HG02642 (cell line): ENCODE measurements around the gene TAAR5.
"Not testable (repeated sequence)": the region's sequence is repeated elsewhere in the genome, so short reads cannot be mapped to it uniquely, and the experiment has no call there.

Source experiments
- ATAC-seq: cut with Tn5 transposase; IDR thresholded peaks from one replicate; pipeline ENCODE4 v1.9.1; 2021; ENCODE audit warnings: mild to moderate bottlenecking; ENCODE audit not compliant: unreplicated experiment, poor library complexity

TAAR5 gene

DNA sequence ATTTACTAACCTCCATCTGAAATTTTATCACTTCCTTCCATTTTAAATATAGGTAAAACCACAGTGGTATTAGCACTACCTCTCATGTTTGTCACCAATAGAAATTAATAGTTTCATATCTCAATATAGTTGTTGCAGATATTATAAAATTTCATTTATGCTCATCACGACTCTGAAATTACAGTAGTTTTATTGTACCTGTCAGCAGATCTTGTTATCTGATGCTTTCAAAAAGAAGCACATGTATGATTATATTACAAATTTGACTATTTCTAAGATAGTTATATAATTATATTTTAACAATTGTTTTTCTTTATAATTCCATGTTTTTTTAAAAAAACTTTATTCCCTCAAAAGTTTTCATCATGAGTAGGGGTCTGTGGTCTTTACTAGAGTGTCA is 4.8 kb downstream of the TAAR5 start:
- ATAC-seq, result no peak

DNA sequence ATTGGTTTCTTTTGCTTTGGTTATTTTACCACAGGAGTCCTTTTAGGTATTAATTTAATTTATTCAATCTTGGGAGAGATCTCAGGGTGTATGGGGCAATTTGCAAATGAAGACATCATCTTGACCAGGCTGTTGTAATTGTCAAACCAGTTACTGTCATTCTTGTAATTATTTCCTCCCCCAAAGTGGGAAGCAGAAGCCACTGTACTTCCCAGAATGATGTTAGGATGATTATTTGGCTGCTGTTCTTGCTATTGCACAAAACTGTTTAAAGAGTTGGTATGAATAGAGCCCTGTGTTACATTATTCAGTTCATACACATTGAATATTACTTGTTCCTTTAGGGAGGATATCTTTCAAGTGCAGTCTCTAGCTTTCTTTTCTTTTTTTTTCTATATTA is 17.8 kb downstream of the TAAR5 start:
- ATAC-seq, result no peak

DNA sequence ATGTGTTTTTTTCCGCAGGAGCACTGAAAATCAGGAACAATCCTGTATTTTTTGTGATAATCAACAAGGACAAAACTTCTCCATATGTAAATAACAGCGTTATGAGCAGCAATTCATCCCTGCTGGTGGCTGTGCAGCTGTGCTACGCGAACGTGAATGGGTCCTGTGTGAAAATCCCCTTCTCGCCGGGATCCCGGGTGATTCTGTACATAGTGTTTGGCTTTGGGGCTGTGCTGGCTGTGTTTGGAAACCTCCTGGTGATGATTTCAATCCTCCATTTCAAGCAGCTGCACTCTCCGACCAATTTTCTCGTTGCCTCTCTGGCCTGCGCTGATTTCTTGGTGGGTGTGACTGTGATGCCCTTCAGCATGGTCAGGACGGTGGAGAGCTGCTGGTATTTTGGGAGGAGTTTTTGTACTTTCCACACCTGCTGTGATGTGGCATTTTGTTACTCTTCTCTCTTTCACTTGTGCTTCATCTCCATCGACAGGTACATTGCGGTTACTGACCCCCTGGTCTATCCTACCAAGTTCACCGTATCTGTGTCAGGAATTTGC is 19.2 kb downstream of the TAAR5 start, which contains the start of gene TAAR6:
Gene TAAR6, plus strand, starts transcription at position 102 of the 557 bp plus-strand sequence. Its CDS starts 0 bp downstream, at position 102.
- ATAC-seq, result no peak

DNA sequence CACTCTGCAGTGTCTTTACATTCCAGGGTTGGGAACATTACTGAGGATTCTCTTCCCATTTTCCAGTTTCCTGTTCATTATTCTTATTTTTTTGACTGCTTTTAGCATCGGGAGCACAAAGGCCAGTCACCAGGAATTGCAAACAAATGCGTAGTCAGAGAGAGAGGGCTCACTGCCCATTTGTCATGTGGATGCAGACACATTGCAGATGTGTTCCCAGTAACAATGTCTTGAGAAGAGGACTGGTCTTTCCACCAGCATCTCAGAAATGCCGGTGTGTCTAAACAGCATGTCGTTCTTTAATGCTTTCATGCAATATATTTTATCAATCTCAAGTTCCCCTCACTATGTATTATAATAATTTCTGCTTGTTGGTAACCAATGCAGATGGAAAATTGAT is 20.4 kb downstream of the TAAR5 start:
- no peak for ATAC-seq

DNA sequence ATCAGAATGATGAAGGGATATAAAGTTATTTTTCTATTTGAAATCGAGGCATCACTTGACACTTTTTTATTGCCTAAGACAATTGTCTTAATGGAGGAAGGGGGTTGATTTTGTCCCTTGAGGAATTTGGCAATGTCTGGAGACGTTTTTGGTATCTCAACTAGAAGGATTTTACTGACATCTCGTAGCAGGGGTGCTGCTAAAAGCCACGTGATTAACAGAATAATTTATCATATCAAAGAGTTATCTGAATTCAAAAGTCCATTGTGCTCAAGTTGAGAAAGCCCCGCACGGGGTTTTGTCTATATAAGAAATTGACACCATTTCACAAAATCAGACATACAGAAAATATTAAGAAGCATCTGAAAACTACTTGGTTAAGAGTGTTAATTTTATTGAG is 20.9 kb downstream of the TAAR5 start:
- ATAC-seq, result no peak

DNA sequence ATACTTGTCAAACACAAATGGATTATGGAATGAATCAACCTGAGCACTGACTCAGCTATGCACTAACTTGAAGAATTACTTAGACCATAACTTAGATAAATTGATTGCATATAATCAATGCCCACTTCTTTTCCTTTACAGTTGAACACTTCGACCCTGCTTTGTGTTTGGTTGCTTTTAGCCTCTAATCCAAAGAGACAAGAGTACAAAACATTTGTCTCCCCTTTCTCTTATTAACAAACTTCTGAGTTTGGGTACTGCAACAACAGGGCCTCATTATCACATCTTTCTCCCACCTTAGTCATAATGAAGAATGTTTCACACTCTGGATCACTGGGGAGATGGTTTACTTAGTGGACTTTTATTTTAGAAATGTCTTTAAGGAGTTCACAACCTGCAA is 22.0 kb downstream of the TAAR5 start:
- no peak for ATAC-seq

DNA sequence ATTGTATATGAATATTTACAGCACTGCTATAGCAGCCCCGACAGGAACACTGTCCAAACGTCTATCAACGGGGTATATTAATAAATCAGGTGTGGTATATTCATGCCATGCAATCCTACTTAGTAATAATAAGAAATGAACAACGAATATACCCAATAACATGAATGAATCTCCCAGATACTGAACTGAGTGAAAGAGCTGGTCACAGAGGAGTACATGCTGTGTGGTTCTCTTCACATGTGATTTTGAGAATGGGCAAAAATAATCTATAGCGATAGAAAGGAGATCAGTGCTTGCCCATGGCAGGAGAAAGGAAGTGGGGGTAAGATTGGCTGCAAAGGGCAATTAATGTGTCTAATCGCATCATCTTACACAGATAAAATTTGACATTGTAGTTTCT is 23.1 kb downstream of the TAAR5 start:
- ATAC-seq, result no peak

DNA sequence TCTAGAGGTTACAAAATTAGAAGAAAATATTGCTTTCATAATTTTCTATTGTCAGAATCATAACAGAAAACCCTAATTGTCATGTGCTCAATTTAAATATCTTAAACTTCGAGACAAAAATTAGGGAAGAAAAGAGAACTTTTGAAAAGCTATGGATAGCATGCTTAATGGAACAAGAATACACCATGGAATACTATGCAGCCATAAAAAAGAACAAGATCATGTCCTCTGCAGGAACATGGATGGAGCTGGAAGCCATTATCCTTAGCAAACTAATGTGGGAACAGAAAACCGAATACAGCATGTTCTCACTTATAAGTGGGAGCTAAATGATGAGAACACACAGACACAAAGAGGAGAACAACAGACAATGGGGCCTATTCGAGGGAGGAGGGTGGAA is 29.5 kb downstream of the TAAR5 start:
- ATAC-seq, result not testable (repeated sequence)

DNA sequence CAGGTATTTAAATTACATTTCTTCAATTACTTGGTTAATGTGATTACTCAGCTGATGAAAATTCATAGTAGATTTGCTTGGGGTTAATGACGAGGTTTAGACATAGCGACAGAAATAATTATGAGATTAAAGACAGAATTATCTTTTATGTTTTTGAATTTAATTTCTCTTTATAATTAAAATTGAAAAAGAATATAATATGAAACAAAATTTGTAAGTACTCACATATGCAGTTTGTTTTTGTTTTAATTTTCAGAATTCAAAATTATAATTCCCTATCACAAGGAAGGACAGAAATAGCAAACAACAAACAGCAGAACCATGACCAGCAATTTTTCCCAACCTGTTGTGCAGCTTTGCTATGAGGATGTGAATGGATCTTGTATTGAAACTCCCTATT is 37.2 kb downstream of the TAAR5 start, which contains the start of gene TAAR8:
Gene TAAR8, plus strand, starts transcription at position 301 of the 400 bp plus-strand sequence. Its CDS starts 21 bp downstream, at position 322.
- no peak for ATAC-seq

DNA sequence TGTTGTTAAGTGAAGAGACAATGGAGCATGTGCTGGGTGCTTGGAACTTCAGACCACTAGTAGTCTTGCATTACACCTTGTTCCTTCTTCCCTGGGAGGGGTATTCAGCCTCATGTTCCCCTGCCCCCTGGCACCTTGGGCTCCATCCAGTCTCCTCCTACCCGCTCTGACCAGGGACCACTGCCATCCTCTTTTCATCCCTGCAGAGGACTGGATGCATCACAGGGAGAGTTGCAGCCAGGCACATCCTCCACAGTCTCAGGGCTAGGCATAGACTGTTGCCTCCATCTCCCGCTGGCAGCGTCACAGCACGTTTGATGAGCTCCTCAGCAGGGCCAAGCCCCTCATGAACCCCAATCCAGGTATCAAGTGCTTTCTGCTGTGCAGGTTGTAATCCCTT is 38.3 kb downstream of the TAAR5 start:
- no peak for ATAC-seq

DNA sequence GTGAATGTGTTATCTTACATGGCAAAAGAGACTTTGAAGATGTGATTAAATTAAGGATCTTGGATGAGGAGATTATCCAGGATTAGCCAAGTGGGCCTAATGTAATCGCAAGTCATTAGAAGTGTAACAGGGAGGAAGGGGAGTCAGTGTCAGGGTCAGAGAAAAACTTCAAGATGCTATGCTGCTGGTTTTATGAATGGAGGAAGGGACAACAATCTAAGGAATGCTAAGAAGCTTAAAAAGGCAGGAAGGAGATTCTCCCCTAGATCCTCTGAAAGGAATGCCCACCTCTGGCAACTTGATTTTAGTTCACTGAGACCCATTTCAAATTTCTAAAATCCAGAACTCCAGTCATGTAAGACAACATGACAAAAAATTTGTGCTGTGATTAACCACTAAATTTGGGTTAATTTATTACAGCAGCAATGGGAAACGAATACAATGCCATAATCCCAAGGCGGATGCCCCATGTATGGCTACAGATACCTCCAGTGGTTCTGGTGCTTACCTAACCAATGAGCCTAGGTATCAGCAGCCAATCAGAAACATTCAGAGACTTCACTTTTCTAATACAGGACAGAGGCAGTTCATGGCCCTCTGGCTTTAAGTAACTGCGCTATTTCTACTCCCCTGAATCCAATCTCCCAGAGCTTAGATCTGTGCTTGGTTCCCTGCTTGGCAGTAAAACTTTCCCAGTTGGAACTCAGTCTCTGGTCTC is 40.6 kb downstream of the TAAR5 start:
- ATAC-seq, result no peak

DNA sequence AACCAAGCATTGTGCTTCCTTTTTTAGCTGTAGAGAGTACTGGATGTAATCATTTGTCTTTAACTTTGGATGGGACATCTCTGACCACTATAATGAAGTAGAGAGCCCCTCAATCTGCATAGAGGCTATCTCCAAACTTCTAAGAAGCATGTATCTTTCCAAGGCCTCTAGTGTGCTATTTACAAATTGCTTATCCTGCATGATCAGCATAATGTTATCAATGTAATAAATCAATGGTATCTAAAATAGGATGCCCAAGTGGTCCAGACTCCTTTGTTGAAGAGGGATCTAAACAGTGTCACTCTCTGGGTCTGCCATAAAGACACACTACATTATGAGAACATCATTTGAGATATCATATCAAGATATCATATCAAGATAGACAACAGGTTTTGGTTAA is 44.7 kb downstream of the TAAR5 start:
- ATAC-seq, result no peak
